ENCODE measurements around the gene PLIN3.

GRCh38 chr19:4870025-4870700, 2.7 kb upstream of the PLIN3 start:
- TF ChIP-seq ESRRG (CRISPR knock-in tag; IDR thresholded peaks at IDR 0.05): no peak
- no peak for TF ChIP-seq TOX (CRISPR knock-in tag; IDR thresholded peaks at IDR 0.05; ENCODE audit: borderline replicate concordance)
- TF ChIP-seq, protein P1, sequence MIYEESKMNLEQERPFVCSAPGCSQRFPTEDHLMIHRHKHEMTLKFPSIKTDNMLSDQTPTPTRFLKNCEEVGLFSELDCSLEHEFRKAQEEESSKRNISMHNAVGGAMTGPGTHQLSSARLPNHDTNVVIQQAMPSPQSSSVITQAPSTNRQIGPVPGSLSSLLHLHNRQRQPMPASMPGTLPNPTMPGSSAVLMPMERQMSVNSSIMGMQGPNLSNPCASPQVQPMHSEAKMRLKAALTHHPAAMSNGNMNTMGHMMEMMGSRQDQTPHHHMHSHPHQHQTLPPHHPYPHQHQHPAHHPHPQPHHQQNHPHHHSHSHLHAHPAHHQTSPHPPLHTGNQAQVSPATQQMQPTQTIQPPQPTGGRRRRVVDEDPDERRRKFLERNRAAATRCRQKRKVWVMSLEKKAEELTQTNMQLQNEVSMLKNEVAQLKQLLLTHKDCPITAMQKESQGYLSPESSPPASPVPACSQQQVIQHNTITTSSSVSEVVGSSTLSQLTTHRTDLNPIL (CRISPR knock-in tag; IDR thresholded peaks at IDR 0.05; ENCODE audit: low read depth): no peak
- TF ChIP-seq ARNTL (CRISPR knock-in tag; IDR thresholded peaks at IDR 0.05; ENCODE audit: borderline replicate concordance, low read depth): no peak
- TF ChIP-seq BACH2 (CRISPR knock-in tag; IDR thresholded peaks at IDR 0.05; ENCODE audit: borderline replicate concordance): no peak

Measured in SK-N-SH treated with all-trans-retinoic acid at 6 μM for 48 hours (cell line).